ENCODE results near the gene BIN1. TPM values are rescaled to one million over a fixed set of nuclear protein-coding genes. Genes with fewer than 3 reads are reported as not detected.

Gene BIN1
- total RNA-seq, 1 experiment from 2014 or later: 87.5 TPM

GRCh38 chr2:127074358-127074757 lies 32.6 kb downstream of the BIN1 start:
- no peaks in the 10 kb centered on the region for H3K9me2 ChIP-seq (ENCODE audit: insufficient read depth)
- peaks cover 12% of the 10 kb centered on the region for H4K20me1 ChIP-seq (ENCODE audit: insufficient read depth)
- intact Hi-C loops (cut with micrococcal nuclease; ENCODE audit: unreplicated experiment): no loop called here
- BruUV-seq (replicated peaks): no TSS peak
- no peaks in the 10 kb centered on the region for H3K9me3 ChIP-seq (ENCODE audit: insufficient read depth, low read depth)
- no peaks in the 10 kb centered on the region; the same call in 1 of the 2 replicates for H3K36me3 ChIP-seq (ENCODE audit: low read depth)
- no peak overlapping the region for H3K4me2 ChIP-seq
- H3K27me3 ChIP-seq (ENCODE audit: insufficient read depth, low read depth): no peaks in the 10 kb centered on the region
- H3K79me2 ChIP-seq (ENCODE audit: low read depth): peaks cover 22% of the 10 kb centered on the region
- no peak for DNase-seq
- H3F3A ChIP-seq (ENCODE audit: insufficient read depth, low read depth): peaks cover 8% of the 10 kb centered on the region
- POLR2A ChIA-PET (ENCODE audit: unreplicated experiment): interaction anchor here (0.5 kb wide), 1 partner anchor 38 kb away, joined by 3 read pairs; no protein-coding TSS in a partner anchor
- TF ChIP-seq CTCF (conservative IDR thresholded peaks at IDR 0.05): no peak
- no peak for TF ChIP-seq EZH2 (IDR thresholded peaks at IDR 0.05; ENCODE audit: low read depth)
- H3K4me1 ChIP-seq (replicated peaks; ENCODE audit: insufficient read depth): peaks cover 6% of the 10 kb centered on the region
- H3K4me3 ChIP-seq: no peak overlapping the region
- CTCF ChIA-PET: no interaction called here
- no peak overlapping the region for H3K27ac ChIP-seq
- no peak overlapping the region for H2AFZ ChIP-seq

DNA sequence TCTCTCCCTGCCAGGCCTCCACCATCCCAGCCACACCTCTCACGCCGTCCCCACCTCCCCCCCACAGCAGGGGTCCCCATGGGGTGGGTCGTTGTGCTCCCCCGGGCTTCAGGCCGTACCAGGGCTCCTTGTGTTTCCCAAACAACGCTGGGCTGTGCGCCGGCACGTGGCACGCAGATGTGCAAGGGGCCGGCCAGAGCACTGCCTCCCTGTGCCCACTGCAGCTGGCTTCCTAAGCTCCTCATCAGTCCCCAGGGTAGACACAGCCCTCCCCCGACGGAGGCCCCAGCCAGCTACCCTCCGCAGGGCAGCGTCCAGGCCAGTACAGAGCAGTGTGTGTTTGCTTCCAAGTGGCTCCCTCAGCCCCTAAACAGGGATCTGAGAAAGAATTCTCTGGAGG lies 34.0 kb downstream of the BIN1 start:
- BruUV-seq (replicated peaks): no TSS peak
- H3K4me3 ChIP-seq: no peak overlapping the region
- H3K36me3 ChIP-seq (ENCODE audit: low read depth): no peaks in the 10 kb centered on the region; the same call in 1 of the 2 replicates
- peaks cover 4% of the 10 kb centered on the region for H4K20me1 ChIP-seq (ENCODE audit: insufficient read depth)
- peaks cover 14% of the 10 kb centered on the region for H3F3A ChIP-seq (ENCODE audit: insufficient read depth, low read depth)
- peaks cover 10% of the 10 kb centered on the region; the same call in 1 of the 2 replicates for H3K79me2 ChIP-seq (ENCODE audit: low read depth)
- no peak for DNase-seq
- H3K4me2 ChIP-seq: no peak overlapping the region
- H3K27ac ChIP-seq: no peak overlapping the region
- no peaks in the 10 kb centered on the region for H3K9me3 ChIP-seq (ENCODE audit: insufficient read depth, low read depth)
- no peak overlapping the region for H2AFZ ChIP-seq
- no peaks in the 10 kb centered on the region for H3K9me2 ChIP-seq (ENCODE audit: insufficient read depth)
- CTCF ChIA-PET: interaction anchor here (0.6 kb wide), 1 partner anchor 94 kb away, joined by 4 read pairs; no protein-coding TSS in a partner anchor
- peaks cover 6% of the 10 kb centered on the region; the same call in 1 of the 2 replicates for H3K4me1 ChIP-seq (replicated peaks; ENCODE audit: insufficient read depth)
- TF ChIP-seq EZH2 (IDR thresholded peaks at IDR 0.05; ENCODE audit: low read depth): no peak
- TF ChIP-seq CTCF (conservative IDR thresholded peaks at IDR 0.05): no peak
- H3K27me3 ChIP-seq (ENCODE audit: insufficient read depth, low read depth): no peaks in the 10 kb centered on the region
- intact Hi-C loops (cut with micrococcal nuclease; ENCODE audit: unreplicated experiment): no loop called here
- POLR2A ChIA-PET (ENCODE audit: unreplicated experiment): no interaction called here

DNA sequence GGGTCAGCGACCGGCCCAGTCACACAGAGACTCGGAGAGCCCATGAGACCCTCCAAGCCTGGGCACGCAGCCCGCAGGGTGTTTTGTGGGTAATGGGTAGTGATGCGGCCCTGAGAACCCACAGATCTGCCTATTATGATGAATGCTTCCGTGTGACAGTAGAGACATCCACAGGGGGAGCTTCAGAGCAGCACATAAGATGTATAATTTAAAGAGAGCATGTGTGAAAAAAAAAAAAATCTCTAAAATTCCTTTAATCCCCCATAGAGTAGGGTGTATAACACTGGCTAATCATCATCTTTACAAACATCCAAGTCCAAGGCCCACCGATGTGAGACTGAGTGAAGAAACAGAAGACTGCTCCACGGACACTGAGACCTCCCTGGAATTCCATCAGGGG lies 34.6 kb downstream of the BIN1 start:
- POLR2A ChIA-PET (ENCODE audit: unreplicated experiment): no interaction called here
- no peak for DNase-seq
- Histone ChIP-seq H3K9me3 (ENCODE audit: insufficient read depth, low read depth) (no peaks in the 10 kb centered on the region), H3K4me3 (no peak overlapping the region), H2AFZ (no peak overlapping the region), H3K27me3 (ENCODE audit: insufficient read depth, low read depth) (no peaks in the 10 kb centered on the region), H3F3A (ENCODE audit: insufficient read depth, low read depth) (peaks cover 14% of the 10 kb centered on the region), H3K4me2 (no peak overlapping the region), H3K79me2 (ENCODE audit: low read depth) (0 out of 2 replicates have a peak, but pooled peaks cover 5% of the 10 kb centered on the region), H3K4me1 (replicated peaks; ENCODE audit: insufficient read depth) (peaks cover 12% of the 10 kb centered on the region), H3K9me2 (ENCODE audit: insufficient read depth) (no peaks in the 10 kb centered on the region), H3K36me3 (ENCODE audit: low read depth) (no peaks in the 10 kb centered on the region; the same call in 1 of the 2 replicates), H4K20me1 (ENCODE audit: insufficient read depth) (no peaks in the 10 kb centered on the region; the same call in 1 of the 2 replicates), H3K27ac (no peak overlapping the region)
- BruUV-seq (replicated peaks): no TSS peak
- TF ChIP-seq EZH2 (IDR thresholded peaks at IDR 0.05; ENCODE audit: low read depth) (no peak), CTCF (conservative IDR thresholded peaks at IDR 0.05) (no peak)
- intact Hi-C loops (cut with micrococcal nuclease; ENCODE audit: unreplicated experiment): no loop called here
- CTCF ChIA-PET: interaction anchor here (0.6 kb wide), 1 partner anchor 95 kb away, joined by 4 read pairs; no protein-coding TSS in a partner anchor

Data from PC-9 (cell line).